HS-27A (cell line): ENCODE measurements around the gene GP2.

Source experiments
- DNase-seq: peaks from one replicate; pipeline ENCODE4 v3.0.0-alpha.2; 2012; ENCODE audit warnings: low read depth, missing footprints

GP2 gene

GRCh38 chr16:20327444-20328041 lies at the start of gene GP2:
Gene GP2, minus strand, starts transcription at chr16:20327513. Its CDS starts 1,082 bp downstream, at chr16:20326431.
- no peak for DNase-seq

- DNase-seq = no peak
Observed at GRCh38 chr16:20372701-20373100, 45.4 kb upstream of the GP2 start.

DNA sequence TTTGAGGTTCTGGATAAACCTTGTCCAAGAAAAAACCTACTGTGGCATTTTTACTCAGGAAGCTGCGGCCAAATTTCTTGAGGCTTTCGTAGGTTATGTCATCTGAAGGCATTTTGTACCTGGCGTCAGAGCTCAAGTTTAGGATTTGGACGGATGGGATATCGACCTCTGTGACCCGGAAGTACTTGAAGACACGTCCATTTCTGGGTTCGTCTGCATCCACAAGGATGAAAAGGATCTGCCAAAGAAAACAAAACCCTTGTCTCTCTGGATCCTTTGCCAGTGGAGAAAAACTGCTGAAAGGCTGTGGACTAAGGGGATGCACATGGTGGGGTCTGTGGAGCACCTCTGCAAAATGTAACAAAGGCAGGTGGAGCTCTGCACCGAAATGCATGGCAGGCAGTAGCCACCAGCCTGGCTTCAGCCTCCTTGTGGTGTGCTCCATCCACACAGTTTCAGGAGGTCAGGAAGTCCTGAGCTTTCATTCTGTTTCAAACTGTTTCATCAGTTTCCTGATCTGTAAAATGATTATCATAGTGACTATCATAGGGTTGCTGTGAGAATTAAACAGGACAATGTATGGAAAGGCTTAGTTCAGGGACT lies 42.2 kb upstream of the GP2 start:
- no peak for DNase-seq

DNA sequence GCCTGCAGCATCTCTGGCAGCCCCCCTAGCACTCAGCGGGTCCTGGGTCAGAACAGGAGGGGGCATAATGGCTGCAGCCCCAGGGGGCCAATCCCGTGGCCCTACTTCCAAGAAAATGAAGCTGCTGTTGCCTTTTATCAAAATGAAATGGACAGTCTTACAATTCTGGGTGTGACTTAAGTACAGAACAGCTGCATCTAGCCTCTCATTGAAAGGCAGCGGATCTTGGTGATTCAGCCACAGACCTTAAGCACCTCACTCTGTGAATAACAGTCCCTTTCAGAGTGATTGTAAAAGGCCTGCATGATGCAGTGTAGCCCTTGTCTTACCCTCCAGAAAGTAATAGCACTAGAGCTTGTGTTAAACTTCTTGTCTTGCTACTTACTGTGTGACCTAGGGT lies 36.7 kb upstream of the GP2 start:
- no peak for DNase-seq

- no peak for DNase-seq
Observed at GRCh38 chr16:20363191-20363590, 35.9 kb upstream of the GP2 start.

GRCh38 chr16:20359997-20360396 lies 32.7 kb upstream of the GP2 start:
- DNase-seq = no peak

DNA sequence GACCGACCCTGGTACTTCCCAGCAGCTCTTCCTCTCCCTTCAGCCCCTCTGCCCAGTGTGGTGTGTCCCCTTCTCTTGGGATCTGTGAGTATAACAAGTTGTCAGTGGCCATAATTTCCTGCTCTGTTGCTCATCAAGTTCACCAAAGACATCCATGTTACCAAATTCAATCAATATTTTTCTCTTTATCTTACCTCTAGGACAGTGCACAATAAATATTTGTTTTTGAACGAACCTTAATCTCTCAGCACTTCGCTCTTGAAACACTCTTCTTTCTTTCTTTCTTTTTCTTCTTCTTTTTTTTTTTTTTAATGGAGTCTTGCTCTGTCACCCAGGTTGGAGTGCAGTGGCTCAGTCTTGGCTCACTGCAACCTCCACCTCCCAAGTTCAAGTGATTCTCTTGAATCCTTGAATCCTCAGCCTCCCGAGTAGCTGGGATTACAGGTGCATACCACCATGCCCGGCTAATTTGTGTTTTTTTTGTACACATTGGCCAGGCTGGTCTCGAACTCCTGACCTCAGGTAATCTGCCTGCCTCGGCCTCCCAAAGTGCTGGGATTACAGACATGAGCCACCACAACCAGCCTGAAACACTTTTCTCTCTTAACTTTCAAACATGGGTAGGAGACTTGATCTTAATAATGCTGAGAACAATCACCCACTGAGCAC lies 27.9 kb upstream of the GP2 start:
- DNase-seq = no peak

GRCh38 chr16:20353379-20353778 lies 26.1 kb upstream of the GP2 start:
- DNase-seq = no peak

DNA sequence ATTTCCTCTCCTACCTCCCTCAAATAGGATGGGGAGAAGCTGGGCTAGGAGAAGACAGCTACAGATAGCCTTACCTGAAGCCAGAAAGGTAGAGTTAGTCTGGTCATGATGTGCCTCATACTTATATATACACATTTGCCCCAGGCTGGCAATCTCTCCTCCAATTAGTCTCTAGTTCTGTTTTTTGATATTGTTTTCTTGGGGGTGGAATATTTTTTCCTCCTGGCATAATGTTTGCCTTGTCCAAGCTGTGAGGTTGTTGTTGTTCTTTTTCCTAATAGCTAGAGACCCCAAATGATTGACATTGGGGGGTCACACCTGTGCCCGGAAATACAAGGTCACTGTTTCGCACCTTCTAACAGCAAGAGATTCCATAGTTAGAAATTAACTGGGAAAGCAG lies 25.3 kb upstream of the GP2 start, which contains the start of gene UMOD:
Gene UMOD, minus strand, starts transcription at position 101 of the 400 bp plus-strand sequence. CDS start 1,978 bp downstream, outside the sequence.
- DNase-seq = no peak

DNA sequence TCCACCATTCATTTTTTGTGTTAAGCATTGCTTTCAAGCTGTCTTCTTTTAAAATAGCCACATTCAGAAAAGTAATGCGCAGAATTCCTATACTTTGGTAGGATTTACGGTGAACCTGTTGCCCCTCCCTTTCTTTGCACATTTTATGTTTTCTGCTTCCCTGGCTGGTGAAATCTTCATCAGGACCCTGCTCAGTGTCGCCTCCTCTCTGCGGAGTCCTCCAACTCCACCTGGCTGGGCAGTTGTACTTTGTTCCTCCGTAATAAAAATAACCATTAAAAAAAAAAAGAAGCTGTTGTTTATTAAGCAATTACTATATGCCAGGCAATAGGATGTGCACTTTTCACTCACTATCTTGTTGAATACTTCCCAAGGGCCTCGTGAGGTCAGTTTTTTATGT lies 22.3 kb upstream of the GP2 start:
- no peak for DNase-seq

GRCh38 chr16:20348365-20349185 lies 21.3 kb upstream of the GP2 start:
- DNase-seq = no peak

- no peak for DNase-seq
Observed at GRCh38 chr16:20347666-20348364, 20.5 kb upstream of the GP2 start.

GRCh38 chr16:20344611-20345010 lies 17.3 kb upstream of the GP2 start:
- DNase-seq = no peak

GRCh38 chr16:20339744-20340143 lies 12.4 kb upstream of the GP2 start:
- DNase-seq = no peak

- DNase-seq = no peak
Observed at GRCh38 chr16:20336955-20337354, 9.6 kb upstream of the GP2 start.

GRCh38 chr16:20334396-20334795 lies 7.1 kb upstream of the GP2 start:
- DNase-seq = no peak

GRCh38 chr16:20333120-20333519 lies 5.8 kb upstream of the GP2 start:
- DNase-seq = no peak

DNA sequence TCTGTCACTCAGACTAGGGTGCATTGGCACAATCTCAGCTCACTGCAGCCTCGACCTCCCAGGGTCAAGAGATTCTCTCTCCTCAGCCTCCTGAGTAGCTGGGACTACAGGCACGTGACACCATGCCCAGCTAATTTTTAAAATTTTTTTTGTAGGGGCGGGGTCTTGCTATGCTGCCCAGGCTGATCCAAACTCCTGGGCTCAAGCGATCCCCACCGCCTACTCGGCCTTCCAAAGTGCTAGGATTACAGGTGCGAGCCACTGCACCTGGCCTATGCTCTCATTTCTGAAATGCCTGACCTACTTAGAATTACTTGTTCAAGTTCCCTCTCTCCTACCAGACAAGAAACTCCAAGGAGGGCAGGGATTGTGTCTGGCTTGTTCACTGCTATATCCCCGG lies 5.1 kb upstream of the GP2 start:
- no peak for DNase-seq

DNA sequence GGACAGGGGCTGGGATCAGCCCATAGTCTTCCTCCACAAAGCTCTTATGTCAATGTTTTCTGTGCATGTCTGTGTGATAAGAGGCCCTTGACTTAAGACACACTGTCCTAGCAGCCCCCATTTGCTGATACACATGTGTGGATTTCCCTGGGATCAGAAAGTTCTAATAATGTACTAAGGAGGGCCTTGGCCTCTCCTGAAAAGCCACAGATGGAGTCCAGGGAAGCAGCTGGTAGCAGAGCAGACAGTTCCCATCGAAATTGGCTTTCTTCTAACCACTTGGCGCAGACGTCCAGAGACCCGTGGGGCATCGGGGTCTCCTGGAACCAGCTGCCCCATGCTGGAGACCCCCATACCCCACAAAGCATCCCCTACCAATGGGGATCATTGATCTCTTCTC lies 4.3 kb upstream of the GP2 start:
- no peak for DNase-seq

GRCh38 chr16:20329392-20330138 lies 2.3 kb upstream of the GP2 start:
- DNase-seq = no peak

DNA sequence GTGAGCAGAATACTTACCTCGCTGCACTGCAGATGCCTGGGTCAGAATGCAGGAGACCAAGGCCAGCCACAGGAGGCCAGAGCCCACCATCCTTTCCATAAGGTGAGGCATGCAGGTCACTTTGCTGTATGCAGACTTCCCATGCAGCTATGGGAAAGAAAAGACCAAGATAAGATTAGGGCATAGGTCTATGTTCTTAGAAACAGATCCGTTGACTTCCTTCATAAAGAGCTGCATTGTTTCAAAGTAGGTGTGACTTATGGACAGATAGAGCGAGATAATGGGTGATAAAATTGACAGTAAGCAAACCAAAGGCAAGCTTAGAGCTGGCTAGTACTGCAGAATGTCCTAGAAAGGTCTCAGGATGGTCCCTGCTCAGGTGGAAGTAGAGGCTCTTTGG lies 992 bp downstream of the GP2 start:
- DNase-seq = no peak
